Measurements from ENCODE around the gene SLC12A7. TPM values are rescaled to one million over a fixed set of nuclear protein-coding genes. Genes with fewer than 3 reads are reported as not detected.
"Not testable (repeated sequence)": the region's sequence is repeated elsewhere in the genome, so short reads cannot be mapped to it uniquely, and the experiment has no call there.

SLC12A7 gene
- total RNA-seq (10 to 100 TPM; 33.7 to 97.4 (median 41.2) TPM), total RNA-seq (30.1 to 147 (median 56.0) reads per million in 29 experiments)
- 34.9 TPM for total RNA-seq (2013)

GRCh38 chr5:1111727-1112289 is at the start of gene SLC12A7:
SLC12A7 (minus strand) TSS chr5:1112063; CDS start chr5:1111991, 72 bp downstream.
- Histone ChIP-seq H3K27ac (ENCODE audit: low read length) (peak within 1 kb of the TSS; percentile 67), H3K36me3 (ENCODE audit: control insufficient read depth in 2 of 2, extremely low read depth in 1 of 2, insufficient read depth in 1 of 2, low read length in 1 of 2) (no peaks in the 10 kb centered on the region), H3K27me3 (replicated peaks in 1 of 2; ENCODE audit: control insufficient read depth in 2 of 2, extremely low read depth in 1 of 2, insufficient read depth in 2 of 2, low read length in 1 of 2) (peaks cover 0 to 14% of the 10 kb centered on the region in 2 experiments), H3K9me3 (no peaks in the 10 kb centered on the region), H3K4me1 (ENCODE audit: control insufficient read depth in 1 of 2, extremely low read depth in 1 of 2, insufficient read depth in 2 of 2, low read length in 2 of 2) (peaks cover 13 to 42% of the 10 kb centered on the region in 2 experiments), H3K4me3 (ENCODE audit: control insufficient read depth in 1 of 2, extremely low read depth in 1 of 2, low read length in 1 of 2) (peak within 1 kb of the TSS; percentile 51 to 73)
- H3K4me3 Mint-ChIP-seq, result peak within 1 kb of the TSS; percentile 85 to 88 (median 87)
- H3K27ac Mint-ChIP-seq, result peak within 1 kb of the TSS; percentile 85 to 90
- no peaks in the 10 kb centered on the region for H3K27me3 Mint-ChIP-seq
- peaks cover 31 to 40% (median 38%) of the 10 kb centered on the region in 3 donors for H3K4me1 Mint-ChIP-seq
- POLR2A ChIA-PET, result no interaction called here
- no peaks in the 10 kb centered on the region for H3K36me3 Mint-ChIP-seq
- WGBS (ENCODE audit: insufficient coverage), result under 1% methylated on average over 76 of the region's 79 CpGs
- DNase-seq, result peak in 33 of 35 experiments; percentile 21 to 74 (median 51)
- no peaks in the 10 kb centered on the region for H3K9me3 Mint-ChIP-seq
- peak; percentile 72 to 79 (median 77) for ATAC-seq (replicated peaks in 1 of 4)
- CTCF ChIA-PET, result no interaction called here

DNA sequence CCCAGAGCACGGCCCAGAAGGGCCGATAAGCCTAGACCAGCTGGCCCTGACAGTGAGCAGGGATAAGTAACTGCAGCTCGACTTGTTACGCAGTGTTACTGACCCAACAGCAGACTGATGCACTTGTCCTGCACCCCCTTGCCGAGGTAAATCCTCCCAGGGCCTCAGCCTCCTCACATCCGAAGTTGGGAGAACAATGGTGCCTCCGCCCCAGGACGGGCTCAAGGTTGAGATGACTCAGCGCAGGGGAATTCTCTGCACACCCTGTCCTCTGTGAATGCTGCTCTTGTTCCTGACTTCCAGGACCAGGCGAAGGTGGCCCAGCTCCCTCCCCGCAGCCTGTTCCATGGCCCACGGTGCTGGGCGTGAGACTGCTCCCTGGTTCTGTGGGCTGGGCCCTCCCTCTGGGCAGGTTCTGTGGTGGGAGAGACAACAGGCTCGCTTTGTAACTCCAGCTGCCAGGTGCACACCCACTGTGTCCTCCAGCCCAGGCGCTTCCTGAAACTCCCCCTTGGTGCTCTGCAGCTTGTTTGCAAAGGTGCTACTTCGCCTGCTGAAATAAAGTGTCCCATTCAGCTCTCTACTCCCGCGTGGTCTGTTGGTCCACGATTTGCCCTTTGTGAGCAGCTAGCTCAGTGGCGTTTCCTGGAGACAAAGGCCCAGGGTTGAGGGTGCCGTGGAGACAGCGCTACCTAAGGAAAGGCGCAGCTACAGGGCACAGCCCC is 49.4 kb upstream of the SLC12A7 start:
- 73% methylated on average over 21 of the region's 23 CpGs for WGBS (ENCODE audit: insufficient coverage)
- H3K9me3 ChIP-seq, result no peaks in the 10 kb centered on the region
- H3K36me3 ChIP-seq (ENCODE audit: control insufficient read depth in 2 of 2, extremely low read depth in 1 of 2, insufficient read depth in 1 of 2, low read length in 1 of 2), result no peaks in the 10 kb centered on the region
- no peak overlapping the region for H3K4me3 ChIP-seq (ENCODE audit: control insufficient read depth in 1 of 2, extremely low read depth in 1 of 2, low read length in 1 of 2)
- ChIA-PET CTCF (no interaction called here), POLR2A (no interaction called here)
- peaks cover 6 to 72% of the 10 kb centered on the region in 2 experiments for H3K27me3 ChIP-seq (replicated peaks in 1 of 2; ENCODE audit: control insufficient read depth in 2 of 2, extremely low read depth in 1 of 2, insufficient read depth in 2 of 2, low read length in 1 of 2)
- Mint-ChIP-seq H3K4me1 (peaks cover 0 to 12% (median 0%) of the 10 kb centered on the region in 3 donors), H3K27ac (no peak overlapping the region), H3K27me3 (peaks cover 43 to 58% of the 10 kb centered on the region in 2 donors), H3K9me3 (peaks cover 0 to 6% (median 0%) of the 10 kb centered on the region in 3 donors), H3K36me3 (peaks cover 5% of the 10 kb centered on the region), H3K4me3 (no peak overlapping the region)
- DNase-seq (no peak), ATAC-seq (replicated peaks in 1 of 4) (no peak)
- no peaks in the 10 kb centered on the region for H3K4me1 ChIP-seq (ENCODE audit: control insufficient read depth in 1 of 2, extremely low read depth in 1 of 2, insufficient read depth in 2 of 2, low read length in 2 of 2)
- no peak overlapping the region for H3K27ac ChIP-seq (ENCODE audit: low read length)

DNA sequence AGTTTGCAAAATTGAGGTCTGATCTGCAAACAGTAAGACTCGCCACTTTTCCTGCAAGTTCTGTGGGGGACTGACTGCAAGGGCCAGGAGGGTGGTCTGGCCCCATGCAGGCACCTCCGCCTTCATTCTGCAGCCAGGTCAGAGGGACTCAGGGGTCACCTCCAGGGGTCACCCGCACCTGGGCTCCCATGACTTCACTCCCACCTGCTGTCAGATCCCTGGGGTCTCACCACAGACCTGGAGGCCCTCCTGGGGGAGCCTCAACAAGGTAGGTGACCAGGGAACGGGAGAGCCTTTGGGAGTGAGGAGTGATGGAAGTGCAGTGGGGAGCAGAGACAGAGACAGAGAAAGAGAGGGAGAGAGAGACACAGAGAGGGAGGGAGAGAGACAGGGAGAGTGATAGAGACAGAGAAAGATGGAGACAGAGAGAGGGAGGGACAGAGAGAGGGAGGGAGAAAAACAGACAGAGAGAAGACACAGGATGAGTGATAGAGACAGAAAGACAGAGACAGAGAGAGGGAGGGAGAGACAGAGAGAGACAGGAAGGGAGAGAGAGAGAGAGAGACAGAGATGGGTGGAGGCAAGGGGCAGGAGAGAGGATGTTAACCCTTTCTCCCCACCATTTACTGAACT is 48.0 kb upstream of the SLC12A7 start:
- Histone ChIP-seq H3K4me3 (ENCODE audit: control insufficient read depth in 1 of 2, extremely low read depth in 1 of 2, low read length in 1 of 2) (no peak overlapping the region), H3K9me3 (no peaks in the 10 kb centered on the region), H3K27me3 (replicated peaks in 1 of 2; ENCODE audit: control insufficient read depth in 2 of 2, extremely low read depth in 1 of 2, insufficient read depth in 2 of 2, low read length in 1 of 2) (peaks cover 6 to 75% of the 10 kb centered on the region in 2 experiments), H3K36me3 (ENCODE audit: control insufficient read depth in 2 of 2, extremely low read depth in 1 of 2, insufficient read depth in 1 of 2, low read length in 1 of 2) (no peaks in the 10 kb centered on the region), H3K4me1 (ENCODE audit: control insufficient read depth in 1 of 2, extremely low read depth in 1 of 2, insufficient read depth in 2 of 2, low read length in 2 of 2) (peaks cover 0 to 7% of the 10 kb centered on the region in 2 experiments), H3K27ac (ENCODE audit: low read length) (no peak overlapping the region)
- DNase-seq (no peak), ATAC-seq (replicated peaks in 1 of 4) (no peak)
- H3K27ac Mint-ChIP-seq, result no peak overlapping the region
- CTCF ChIA-PET, result no interaction called here
- H3K9me3 Mint-ChIP-seq, result peaks cover 0 to 6% (median 0%) of the 10 kb centered on the region in 3 donors
- WGBS (ENCODE audit: insufficient coverage), result 59% methylated on average over 3 of the region's 4 CpGs
- no peak overlapping the region for H3K4me3 Mint-ChIP-seq
- peaks cover 0 to 12% (median 0%) of the 10 kb centered on the region in 3 donors for H3K4me1 Mint-ChIP-seq
- POLR2A ChIA-PET, result no interaction called here
- H3K36me3 Mint-ChIP-seq, result peaks cover 5% of the 10 kb centered on the region
- H3K27me3 Mint-ChIP-seq, result peaks cover 39 to 58% of the 10 kb centered on the region in 2 donors

DNA sequence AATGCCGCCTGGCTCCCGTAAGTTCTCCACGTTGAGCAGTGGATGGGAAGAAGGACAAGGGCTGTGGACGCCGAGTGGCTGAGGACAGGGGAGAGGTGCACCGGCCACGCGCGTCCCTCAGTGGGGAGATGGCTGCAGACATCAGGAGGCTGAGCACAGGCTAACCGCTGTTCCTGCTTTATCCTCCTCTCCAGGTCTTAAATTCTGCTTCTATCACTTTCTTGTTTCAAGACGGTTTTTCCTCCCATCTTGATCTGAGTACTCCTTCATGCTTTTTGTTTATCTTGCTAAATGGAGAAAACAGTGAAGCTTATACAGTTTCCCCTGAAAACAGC is 47.4 kb upstream of the SLC12A7 start:
- Mint-ChIP-seq H3K4me3 (no peak overlapping the region), H3K27ac (peak overlapping the region in 1 of 2 donors; percentile 34), H3K9me3 (peaks cover 0 to 6% (median 0%) of the 10 kb centered on the region in 3 donors), H3K27me3 (peaks cover 38 to 56% of the 10 kb centered on the region in 2 donors), H3K4me1 (peaks cover 0 to 15% (median 3%) of the 10 kb centered on the region in 3 donors), H3K36me3 (peaks cover 5% of the 10 kb centered on the region)
- DNase-seq, result no peak
- H3K9me3 ChIP-seq, result no peaks in the 10 kb centered on the region
- WGBS (ENCODE audit: insufficient coverage), result 95% methylated on average over 8 of the region's 11 CpGs
- H3K27ac ChIP-seq (ENCODE audit: low read length), result no peak overlapping the region
- ChIA-PET POLR2A (no interaction called here), CTCF (no interaction called here)
- no peak overlapping the region for H3K4me3 ChIP-seq (ENCODE audit: control insufficient read depth in 1 of 2, extremely low read depth in 1 of 2, low read length in 1 of 2)
- no peak for ATAC-seq (replicated peaks in 1 of 4)
- peaks cover 6 to 77% of the 10 kb centered on the region in 2 experiments for H3K27me3 ChIP-seq (replicated peaks in 1 of 2; ENCODE audit: control insufficient read depth in 2 of 2, extremely low read depth in 1 of 2, insufficient read depth in 2 of 2, low read length in 1 of 2)
- no peaks in the 10 kb centered on the region for H3K36me3 ChIP-seq (ENCODE audit: control insufficient read depth in 2 of 2, extremely low read depth in 1 of 2, insufficient read depth in 1 of 2, low read length in 1 of 2)
- H3K4me1 ChIP-seq (ENCODE audit: control insufficient read depth in 1 of 2, extremely low read depth in 1 of 2, insufficient read depth in 2 of 2, low read length in 2 of 2), result peaks cover 0 to 7% of the 10 kb centered on the region in 2 experiments

GRCh38 chr5:1158647-1159340 is 46.9 kb upstream of the SLC12A7 start:
- H3K36me3 Mint-ChIP-seq, result peaks cover 5% of the 10 kb centered on the region
- Histone ChIP-seq H3K4me3 (ENCODE audit: control insufficient read depth in 1 of 2, extremely low read depth in 1 of 2, low read length in 1 of 2) (no peak overlapping the region), H3K4me1 (ENCODE audit: control insufficient read depth in 1 of 2, extremely low read depth in 1 of 2, insufficient read depth in 2 of 2, low read length in 2 of 2) (peaks cover 0 to 9% of the 10 kb centered on the region in 2 experiments), H3K9me3 (no peaks in the 10 kb centered on the region), H3K27ac (ENCODE audit: low read length) (no peak overlapping the region), H3K36me3 (ENCODE audit: control insufficient read depth in 2 of 2, extremely low read depth in 1 of 2, insufficient read depth in 1 of 2, low read length in 1 of 2) (no peaks in the 10 kb centered on the region), H3K27me3 (replicated peaks in 1 of 2; ENCODE audit: control insufficient read depth in 2 of 2, extremely low read depth in 1 of 2, insufficient read depth in 2 of 2, low read length in 1 of 2) (peaks cover 6 to 82% of the 10 kb centered on the region in 2 experiments)
- CTCF ChIA-PET, result no interaction called here
- no peak for DNase-seq
- no peak overlapping the region for H3K4me3 Mint-ChIP-seq
- H3K27ac Mint-ChIP-seq, result peak overlapping the region in 1 of 2 donors; percentile 34
- H3K4me1 Mint-ChIP-seq, result peaks cover 0 to 19% (median 7%) of the 10 kb centered on the region in 3 donors
- POLR2A ChIA-PET, result no interaction called here
- ATAC-seq (replicated peaks in 1 of 4), result no peak
- peaks cover 42 to 59% of the 10 kb centered on the region in 2 donors for H3K27me3 Mint-ChIP-seq
- peaks cover 0 to 6% (median 0%) of the 10 kb centered on the region in 3 donors for H3K9me3 Mint-ChIP-seq
- 75% methylated on average over 12 of the region's 20 CpGs for WGBS (ENCODE audit: insufficient coverage)

- H3K36me3 Mint-ChIP-seq; ATAC-seq (replicated peaks in 1 of 4); H3K36me3 ChIP-seq (ENCODE audit: control insufficient read depth in 2 of 2, extremely low read depth in 1 of 2, insufficient read depth in 1 of 2, low read length in 1 of 2); DNase-seq; H3K4me3 ChIP-seq (ENCODE audit: control insufficient read depth in 1 of 2, extremely low read depth in 1 of 2, low read length in 1 of 2); H3K9me3 Mint-ChIP-seq; POLR2A ChIA-PET; H3K9me3 ChIP-seq; CTCF ChIA-PET; H3K27ac ChIP-seq (ENCODE audit: low read length): not testable (repeated sequence)
- Mint-ChIP-seq H3K4me1 (peaks cover 0 to 27% (median 14%) of the 10 kb centered on the region in 3 donors), H3K27ac (peak overlapping the region in 1 of 2 donors; percentile 16), H3K27me3 (peaks cover 45 to 66% of the 10 kb centered on the region in 2 donors), H3K4me3 (peak overlapping the region in 2 of 3 donors; percentile 29 to 60)
- peaks cover 0 to 22% of the 10 kb centered on the region in 2 experiments for H3K4me1 ChIP-seq (ENCODE audit: control insufficient read depth in 1 of 2, extremely low read depth in 1 of 2, insufficient read depth in 2 of 2, low read length in 2 of 2)
- peaks cover 6 to 84% of the 10 kb centered on the region in 2 experiments for H3K27me3 ChIP-seq (replicated peaks in 1 of 2; ENCODE audit: control insufficient read depth in 2 of 2, extremely low read depth in 1 of 2, insufficient read depth in 2 of 2, low read length in 1 of 2)
- 90% methylated on average over 1 of the region's 2 CpGs for WGBS (ENCODE audit: insufficient coverage)
Measured at GRCh38 chr5:1157461-1157986, 45.7 kb upstream of the SLC12A7 start.
